ENCODE results near the gene ROR2. TPM values are rescaled to one million over a fixed set of nuclear protein-coding genes. Genes with fewer than 3 reads are reported as not detected.

Gene ROR2
- total and polyA plus RNA-seq, 2 of the 8 experiments (the other 6 are each of a cell fraction or from before 2014, with no cell fraction given): 2.7 to 4.3 TPM

DNA sequence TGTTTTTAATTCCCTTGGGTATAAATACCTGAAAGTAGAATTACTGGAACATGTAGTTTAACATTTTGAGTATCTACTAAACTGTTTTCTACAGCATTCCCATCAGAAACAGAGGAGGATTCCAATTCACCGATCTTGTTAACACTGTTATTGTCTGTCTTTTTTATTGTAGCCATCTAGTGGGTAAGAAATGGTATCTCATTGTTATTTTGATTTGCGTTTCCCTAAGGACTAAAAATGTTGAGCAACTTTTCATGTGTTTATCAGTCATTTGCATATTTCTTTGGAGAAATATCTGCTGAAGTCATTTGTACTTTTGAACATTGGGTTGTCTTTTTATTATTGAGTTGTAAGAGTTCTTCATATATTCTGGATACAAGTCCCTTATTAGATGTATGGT is 391.1 kb downstream of the ROR2 start:
- Histone ChIP-seq H3K4ac (replicated peaks; ENCODE audit: insufficient read length, low read depth, low read length) (no peak overlapping the region), H3K36me3 (ENCODE audit: control insufficient read depth in 2 of 4, insufficient read depth in 4 of 4, low read length in 3 of 4) (no peaks in the 10 kb centered on the region), H2BK5ac (ENCODE audit: low read depth, low read length) (no peak overlapping the region), H3K4me3 (ENCODE audit: extremely low read depth in 1 of 4, insufficient read depth in 2 of 4, low read depth in 3 of 4, low read length in 4 of 4) (no peak overlapping the region), H3K79me1 (ENCODE audit: low read depth, low read length) (no peaks in the 10 kb centered on the region), H4K5ac (ENCODE audit: insufficient read length, low read depth, low read length) (no peak overlapping the region), H3K23me2 (ENCODE audit: low read depth, low read length) (no peaks in the 10 kb centered on the region; the same call in 1 of the 2 replicates), H3K56ac (replicated peaks; ENCODE audit: insufficient read length, low read depth, low read length) (no peak overlapping the region), H3K4me2 (ENCODE audit: insufficient read depth in 1 of 2, low read depth in 2 of 2, low read length in 2 of 2) (no peak overlapping the region), H4K8ac (ENCODE audit: extremely low read depth, insufficient read depth, low read length) (no peak overlapping the region), H3K23ac (ENCODE audit: insufficient read length) (no peak overlapping the region), H3K4me1 (replicated peaks in 1 of 4; ENCODE audit: control insufficient read depth in 3 of 4, insufficient read depth in 4 of 4, low read length in 3 of 4) (peaks cover 0 to 4% (median 1%) of the 10 kb centered on the region in 4 experiments; a peak in 4 of 7 replicates), H3K27ac (ENCODE audit: low read depth, low read length) (no peak overlapping the region), H4K20me1 (replicated peaks in 1 of 2; ENCODE audit: control insufficient read depth in 1 of 2, insufficient read depth in 2 of 2, low read length in 2 of 2) (no peaks in the 10 kb centered on the region), H3K79me2 (ENCODE audit: control insufficient read depth in 1 of 2, insufficient read depth in 2 of 2, low read length in 2 of 2) (no peaks in the 10 kb centered on the region), H2BK120ac (replicated peaks; ENCODE audit: low read depth, low read length) (no peak overlapping the region), H4K91ac (replicated peaks; ENCODE audit: insufficient read length, low read length) (no peak overlapping the region), H2AFZ (ENCODE audit: low read length) (no peak overlapping the region), H2BK20ac (ENCODE audit: low read length) (no peak overlapping the region), H3K9ac (replicated peaks in 1 of 4; ENCODE audit: extremely low read depth in 1 of 4, low read depth in 3 of 4, low read length in 3 of 4) (no peak overlapping the region), H3K9me3 (ENCODE audit: insufficient read depth in 2 of 2, low read depth in 1 of 2, low read length in 1 of 2) (no peaks in the 10 kb centered on the region), H2BK15ac (ENCODE audit: low read length) (no peak overlapping the region), H2AK5ac (ENCODE audit: low read depth, low read length) (no peak overlapping the region), H2BK12ac (ENCODE audit: low read depth, low read length) (no peak overlapping the region), H3K18ac (ENCODE audit: extremely low read depth, low read length) (no peak overlapping the region), H3K27me3 (replicated peaks in 1 of 4; ENCODE audit: control insufficient read depth in 3 of 4, extremely low read depth in 1 of 4, insufficient read depth in 3 of 4, low read length in 3 of 4) (no peaks in the 10 kb centered on the region), H3K14ac (ENCODE audit: insufficient read length) (no peak overlapping the region)
- POLR2A ChIA-PET (ENCODE audit: partially characterized antibody): no interaction called here
- WGBS, 2 experiments (ENCODE audit: extremely low coverage in 1 of 2, insufficient coverage in 1 of 2, insufficient read length in 1 of 2, insufficient replicate concordance in 2 of 2, low coverage in 1 of 2, low lambda C conversion rate in 2 of 2, missing lambda C conversion rate in 1 of 2): 79% methylated on average over 2 of the region's 2 CpGs; no CpG with 5 or more reads in 1 of the 2 experiments
- DNase-seq (ENCODE audit: low read depth in 1 of 2, low spot score in 2 of 2): no peak
- CTCF ChIA-PET (ENCODE audit: partially characterized antibody): no interaction called here
- FAIRE-seq: no peak
- no peak for TF ChIP-seq FOSL1 (IDR thresholded peaks at IDR 0.05; ENCODE audit: insufficient read depth, low read depth, low read length)
- TF ChIP-seq CEBPB (IDR thresholded peaks at IDR 0.05; ENCODE audit: low read depth, low read length): 0 out of 2 replicates have a peak, but pooled peaks have one; percentile 7

All from H1 (cell line).